Posterior cingulate gyrus (tissue), 11 donors: ENCODE data around the gene MTMR2.

Experiments
- DNase-seq, 10 donors: peaks; one replicate each; pipeline versions ENCODE4 v3.0.0 to v3.0.0-alpha.2; 2020 to 2021; ENCODE audit warnings: mixed read lengths in 3 of 10
- intact Hi-C: fragments of 100-400 bp; cut with DNase I; formaldehyde crosslinking; loops from one replicate; pipeline ENCODE4 v1.15.1; 2023

MTMR2 gene

GRCh38 chr11:95919514-95919913, 4.4 kb downstream of the MTMR2 start:
- intact Hi-C loops = no loop called here
- no peak for DNase-seq

DNA sequence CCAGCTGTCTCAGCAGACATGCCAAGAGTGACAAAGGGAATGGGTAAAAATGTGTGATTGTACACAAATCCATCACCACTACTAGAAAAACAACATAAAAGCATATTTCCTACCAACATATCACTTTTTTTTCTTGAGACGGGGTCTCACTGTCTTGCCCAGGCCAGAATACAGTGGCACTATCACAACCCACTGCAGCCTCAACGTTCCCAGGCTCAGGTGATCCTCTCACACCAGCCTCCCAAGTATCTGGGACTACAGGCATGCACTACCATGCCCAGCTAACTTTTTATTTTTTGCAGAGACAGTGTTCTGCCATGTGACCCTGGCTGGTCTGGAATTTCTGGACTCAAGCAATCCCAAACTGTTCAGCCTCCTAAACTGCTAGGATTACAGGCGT, 5.2 kb downstream of the MTMR2 start:
- DNase-seq = no peak
- intact Hi-C loops = no loop called here

DNA sequence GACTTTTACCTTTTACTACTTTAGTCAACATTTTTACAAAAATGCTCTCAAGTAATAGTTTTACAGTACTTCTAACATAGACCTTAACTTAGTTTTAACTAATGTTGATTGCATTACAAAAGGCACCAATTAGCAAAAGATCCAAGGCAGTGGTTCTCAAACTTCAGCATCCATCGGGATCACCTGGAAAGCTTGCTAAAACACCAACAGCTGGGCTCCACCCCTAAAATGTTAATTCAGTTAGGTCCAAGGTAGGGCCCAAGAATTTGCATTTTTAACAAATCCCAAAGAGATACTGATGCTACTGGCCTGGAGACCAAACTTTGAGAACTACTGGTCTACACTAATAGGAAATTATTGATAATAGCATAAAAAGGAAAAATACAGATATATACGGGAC, 5.9 kb downstream of the MTMR2 start:
- intact Hi-C loops = no loop called here

DNA sequence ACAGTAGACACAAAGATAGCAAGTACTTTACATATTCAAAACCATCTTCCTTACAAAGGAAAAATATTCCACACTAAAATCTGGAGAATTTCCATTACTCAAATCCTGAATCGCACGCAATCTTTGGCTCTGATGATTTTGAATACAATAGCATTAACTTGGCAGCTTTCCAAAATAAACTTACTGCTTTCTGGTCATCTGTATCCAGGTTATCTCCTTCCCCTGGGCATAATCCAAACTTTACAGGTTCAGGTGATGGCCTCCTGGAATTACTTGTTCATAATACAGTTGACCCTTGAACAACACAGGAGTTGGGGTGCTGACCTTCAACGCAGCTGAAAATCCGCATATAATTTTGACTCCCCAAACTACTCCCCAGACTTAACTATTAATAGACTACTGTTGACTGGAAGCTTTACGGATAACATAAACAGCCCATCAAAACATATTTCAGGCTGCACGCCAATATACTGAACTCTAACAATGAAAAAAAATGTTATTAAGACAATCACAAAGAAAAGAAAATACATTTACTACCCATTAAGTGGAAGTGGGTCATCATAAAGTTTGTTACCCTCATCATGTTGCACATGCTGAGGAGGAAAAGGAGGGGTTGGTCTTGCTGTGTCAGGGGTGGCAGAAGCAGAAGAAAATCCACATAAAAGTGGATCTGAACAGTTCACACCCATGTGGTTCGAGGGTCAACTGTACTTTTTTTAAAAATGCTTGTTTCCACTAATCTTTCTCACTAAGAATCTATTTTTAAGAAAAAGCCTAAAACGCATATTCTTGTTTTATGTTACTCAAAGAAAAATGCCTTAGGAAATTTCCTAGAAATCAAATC, 6.5 kb downstream of the MTMR2 start:
- intact Hi-C loops = no loop called here
- no peak for DNase-seq

More for the DNA sequence above, 5.9 kb downstream of the MTMR2 start:
- no peak for DNase-seq

GRCh38 chr11:95916049-95916448, 7.9 kb downstream of the MTMR2 start:
- intact Hi-C loops = no loop called here
- no peak for DNase-seq

DNA sequence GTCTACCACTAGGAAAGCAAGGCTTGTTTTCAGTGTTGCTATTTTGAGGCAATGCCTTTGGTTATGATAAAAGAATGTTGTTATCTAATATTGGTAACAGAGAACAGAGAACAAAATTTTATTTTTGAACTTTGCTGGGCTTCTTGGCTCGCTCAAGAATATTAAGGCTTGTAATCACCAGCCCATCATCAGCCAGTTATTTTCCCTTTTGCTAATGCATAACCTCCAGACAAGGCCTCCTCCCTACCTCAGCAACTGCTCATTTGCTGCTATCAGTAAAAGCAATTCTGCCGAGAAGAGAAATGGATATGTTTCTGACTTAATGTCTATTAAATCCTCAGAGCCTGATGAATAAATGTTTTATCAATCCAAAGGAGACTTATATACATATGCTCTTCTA, 8.9 kb downstream of the MTMR2 start:
- DNase-seq = no peak
- intact Hi-C loops = no loop called here

- intact Hi-C loops = no loop called here
- no peak for DNase-seq
Observed at GRCh38 chr11:95913830-95914615, 9.9 kb downstream of the MTMR2 start.

DNA sequence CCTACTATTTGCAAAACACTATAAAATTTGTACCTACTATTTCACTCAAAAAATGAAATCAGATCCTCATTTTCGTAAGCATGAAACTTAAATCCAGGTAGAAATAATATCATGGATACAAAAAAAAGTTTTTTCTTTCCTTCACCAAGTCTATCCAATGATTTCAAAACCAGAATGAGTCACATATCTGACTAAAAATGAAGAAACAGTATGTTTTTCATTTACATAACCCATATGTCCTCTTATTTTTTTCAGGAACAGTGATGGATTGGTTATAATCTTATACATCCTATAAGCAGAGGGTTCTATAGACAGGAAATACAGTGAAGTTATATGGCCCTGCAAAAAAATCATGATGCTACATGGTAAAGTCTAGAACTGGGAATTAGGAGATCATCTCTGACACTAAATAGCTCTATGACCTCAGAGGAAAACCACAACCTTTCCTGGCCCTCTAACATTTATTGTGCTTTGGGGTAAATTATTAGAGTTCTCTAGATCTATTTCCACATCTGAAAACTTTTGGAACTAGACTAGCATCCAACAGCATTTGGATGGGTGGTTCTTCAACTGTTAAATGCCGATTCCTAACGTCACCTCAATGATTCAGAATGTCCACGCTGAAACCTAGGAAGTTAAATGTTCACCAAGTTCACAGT, 10.9 kb downstream of the MTMR2 start:
- no peak for DNase-seq
- intact Hi-C loops = no loop called here

GRCh38 chr11:95911369-95911759, 12.5 kb downstream of the MTMR2 start:
- intact Hi-C loops = no loop called here
- DNase-seq = no peak

- no peak for DNase-seq
- intact Hi-C loops = no loop called here
Observed at GRCh38 chr11:95910638-95911368, 13.1 kb downstream of the MTMR2 start.

DNA sequence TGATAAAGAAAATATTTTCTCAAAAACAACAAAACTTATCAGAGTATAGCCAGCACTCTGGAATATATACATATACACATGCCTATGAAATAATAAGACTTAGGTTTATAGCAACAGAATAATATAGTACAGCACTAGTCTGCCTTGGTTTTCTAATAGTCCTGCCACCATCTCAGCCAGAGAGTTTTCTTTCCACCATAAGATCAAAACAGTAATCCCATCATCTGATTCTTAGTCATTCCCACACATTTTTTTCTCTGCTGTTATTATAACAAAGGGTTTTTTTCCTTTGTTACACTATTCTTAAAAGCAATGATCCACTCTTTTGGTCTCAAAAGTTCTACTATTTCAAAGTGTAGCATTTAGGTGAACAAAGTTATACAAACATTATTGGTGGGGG, 15.1 kb downstream of the MTMR2 start:
- intact Hi-C loops = no loop called here
- DNase-seq = no peak

DNA sequence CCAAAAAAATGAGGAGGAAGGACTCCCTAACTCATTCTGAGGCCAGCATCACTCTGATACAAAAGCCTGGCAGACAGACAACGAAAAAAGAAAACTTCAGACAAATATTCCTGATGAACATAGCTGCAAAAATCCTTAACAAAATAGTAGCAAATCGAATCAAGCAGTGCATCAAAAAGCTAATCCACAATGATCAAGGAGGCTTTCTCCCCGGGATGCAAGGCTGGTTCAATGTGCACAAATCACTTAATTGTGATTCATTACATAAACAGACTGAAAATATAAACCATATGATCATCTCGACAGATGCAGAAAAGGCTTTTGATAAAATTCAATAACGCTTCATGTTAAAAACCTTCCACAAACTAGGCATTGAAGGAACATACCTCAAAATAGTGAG, 16.4 kb downstream of the MTMR2 start:
- no peak for DNase-seq
- intact Hi-C loops = no loop called here

DNA sequence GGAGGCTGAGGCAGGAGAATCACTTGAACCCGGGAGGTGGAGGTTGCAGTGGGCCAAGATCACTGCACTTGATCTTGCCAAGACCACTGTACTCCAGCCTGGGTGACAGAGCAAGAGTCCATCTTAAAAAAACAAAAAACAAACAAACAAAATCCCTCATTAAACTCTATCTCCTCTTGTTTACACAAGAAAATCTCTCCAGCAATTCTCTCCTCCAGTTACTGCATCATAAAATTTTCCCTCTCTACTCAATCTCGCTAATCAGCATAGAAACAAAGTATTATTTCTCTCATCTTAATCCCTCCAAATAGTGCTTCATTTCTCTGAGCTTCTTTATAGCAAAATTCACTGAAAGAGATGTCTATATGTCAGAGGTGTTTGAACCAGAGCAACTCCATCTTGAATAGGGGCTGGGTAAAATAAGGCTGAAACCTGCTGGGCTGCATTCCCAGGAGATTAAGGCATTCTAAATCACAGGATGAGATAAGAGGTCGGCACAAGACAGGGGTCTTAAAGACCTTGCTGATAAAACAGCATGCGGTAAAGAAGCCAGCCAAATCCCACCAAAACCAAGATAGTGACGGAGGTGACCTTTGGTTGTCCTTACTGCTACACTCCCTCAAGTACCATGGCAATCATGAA, 19.8 kb downstream of the MTMR2 start:
- no peak for DNase-seq
- intact Hi-C loops = no loop called here

GRCh38 chr11:95898782-95899181, 25.1 kb downstream of the MTMR2 start:
- no peak for DNase-seq
- intact Hi-C loops = no loop called here

DNA sequence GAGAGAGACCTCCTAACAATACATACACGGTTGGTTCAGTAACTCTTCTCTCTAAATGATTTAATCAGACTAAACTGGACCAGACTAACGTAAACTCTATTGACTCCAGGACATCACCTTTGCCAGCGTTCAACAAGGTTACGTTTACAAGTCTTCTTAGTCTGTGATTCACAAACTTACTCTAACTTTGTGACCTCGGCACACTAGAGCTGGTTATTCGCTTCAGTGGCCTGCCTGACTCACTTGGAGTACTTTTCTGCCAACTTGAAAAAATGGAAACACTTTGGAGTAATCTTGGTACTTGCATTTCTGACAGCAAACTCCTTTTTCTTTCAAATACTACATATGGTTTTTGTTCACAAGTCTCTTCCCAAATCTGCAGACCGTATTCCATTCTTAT, 26.2 kb downstream of the MTMR2 start:
- no peak for DNase-seq
- intact Hi-C loops = no loop called here

DNA sequence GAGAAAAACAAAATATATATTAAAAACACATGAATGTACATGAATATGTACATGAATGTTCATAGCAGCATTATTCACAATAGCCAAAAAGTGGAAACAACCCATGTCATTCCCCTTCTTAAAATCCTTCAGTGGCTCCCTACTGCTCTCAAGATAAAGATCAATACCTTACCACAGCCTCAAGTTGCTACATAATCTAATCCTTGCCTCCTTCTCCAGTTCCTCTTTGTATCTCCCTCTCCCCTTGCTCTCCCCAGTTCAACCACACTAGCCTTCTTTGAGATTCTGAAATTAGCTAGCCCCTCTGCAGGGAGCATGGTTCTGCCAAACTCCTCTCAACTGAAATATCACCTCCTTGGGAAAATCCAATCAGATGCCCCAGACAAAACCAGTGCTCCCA, 28.1 kb downstream of the MTMR2 start:
- intact Hi-C loops = no loop called here
- DNase-seq = no peak

- intact Hi-C loops = no loop called here
- no peak for DNase-seq
Observed at GRCh38 chr11:95892892-95893570, 30.9 kb downstream of the MTMR2 start.

DNA sequence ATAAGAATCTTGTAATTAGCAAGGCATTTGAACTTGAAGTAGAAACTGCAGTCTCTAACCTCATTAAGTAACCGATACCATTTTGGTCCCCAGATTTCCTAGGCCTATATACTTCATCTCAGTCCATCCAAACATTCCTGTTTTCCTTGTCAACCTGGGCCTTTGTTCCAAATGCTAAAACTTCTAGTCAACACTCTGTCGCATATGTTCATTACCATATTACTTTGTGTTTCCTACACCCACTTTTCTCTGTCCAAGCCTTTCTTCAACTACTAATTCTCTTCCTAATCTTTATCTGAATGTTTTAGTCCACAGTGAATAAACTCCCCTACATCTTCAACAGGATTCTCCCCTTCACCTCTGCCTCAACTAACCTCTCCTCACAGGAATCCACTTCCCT, 31.4 kb downstream of the MTMR2 start:
- intact Hi-C loops = no loop called here
- no peak for DNase-seq

GRCh38 chr11:95891423-95892170, 32.3 kb downstream of the MTMR2 start:
- peak in 1 of 10 donors; percentile 30 for DNase-seq
- intact Hi-C loops = no loop called here
